Effector CD8-positive, alpha-beta T cell (primary cell): ENCODE measurements around the gene BAHD1.

ENCODE experiments used
- DNase-seq: peaks from one replicate; lab custom pipeline; 2025; lab: John Stamatoyannopoulos, UW

The BAHD1 gene

DNA sequence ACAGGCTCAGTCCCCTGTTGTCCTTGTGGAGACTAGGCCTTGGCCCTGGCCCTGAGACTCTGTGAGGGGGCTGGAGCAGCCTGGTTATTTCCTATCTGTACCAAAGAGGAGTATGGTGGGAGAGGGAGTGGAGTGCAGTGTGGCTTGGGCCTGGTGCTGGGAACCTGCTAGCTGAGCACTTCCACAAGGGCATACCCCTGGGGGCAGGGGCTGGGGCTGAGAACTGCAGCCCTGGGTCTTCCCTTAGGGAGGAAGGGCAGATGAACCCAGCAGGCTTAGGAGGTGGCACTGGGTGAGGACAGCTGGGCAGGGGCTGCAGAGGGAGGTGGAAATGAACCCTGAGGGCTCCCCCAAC is 26.5 kb downstream of the BAHD1 start:
- DNase-seq: no peak

- DNase-seq: no peak
Observed at GRCh38 chr15:40468898-40469331, 28.2 kb downstream of the BAHD1 start.

- no peak for DNase-seq
Observed at GRCh38 chr15:40469776-40470390, 29.1 kb downstream of the BAHD1 start.

DNA sequence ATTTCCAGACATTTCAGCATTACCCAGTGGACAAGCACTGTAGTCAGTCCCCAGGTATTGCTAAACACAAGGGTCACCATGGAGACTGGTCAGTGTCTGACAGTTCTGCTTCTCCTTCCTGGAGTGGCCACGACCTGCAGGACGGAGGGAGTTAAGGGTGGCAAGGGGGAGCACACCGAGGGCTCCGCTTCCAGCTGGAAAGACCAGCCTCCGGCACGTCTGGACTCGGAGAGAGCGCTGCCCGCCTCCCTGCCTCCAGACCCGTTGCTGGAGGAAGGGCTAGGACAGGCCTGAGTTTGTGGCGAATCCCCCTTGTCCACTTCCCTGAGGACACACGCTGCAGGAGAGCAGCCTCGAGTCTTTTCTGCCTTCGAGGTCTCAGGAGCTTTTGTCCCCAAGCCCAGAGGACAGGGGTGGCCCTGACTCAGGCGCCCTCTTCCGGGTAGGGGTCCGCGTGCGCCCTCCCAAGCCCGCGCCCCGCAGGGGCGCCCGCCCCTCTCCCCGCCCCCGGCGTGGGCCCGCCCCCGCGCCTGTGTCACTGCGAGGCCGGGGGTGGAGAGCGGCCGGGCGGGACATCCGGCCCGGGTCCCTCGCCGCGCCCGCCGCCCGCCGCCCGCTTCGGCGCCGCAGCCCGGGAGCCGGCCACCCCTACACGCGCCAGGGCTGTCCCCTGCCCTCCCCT is 29.8 kb downstream of the BAHD1 start, which contains the start of gene CHST14:
Gene CHST14 (plus strand): TSS at position 562 of the 682 bp plus-strand sequence. CDS start 230 bp downstream, outside the sequence.
- peak; percentile 60 for DNase-seq

DNA sequence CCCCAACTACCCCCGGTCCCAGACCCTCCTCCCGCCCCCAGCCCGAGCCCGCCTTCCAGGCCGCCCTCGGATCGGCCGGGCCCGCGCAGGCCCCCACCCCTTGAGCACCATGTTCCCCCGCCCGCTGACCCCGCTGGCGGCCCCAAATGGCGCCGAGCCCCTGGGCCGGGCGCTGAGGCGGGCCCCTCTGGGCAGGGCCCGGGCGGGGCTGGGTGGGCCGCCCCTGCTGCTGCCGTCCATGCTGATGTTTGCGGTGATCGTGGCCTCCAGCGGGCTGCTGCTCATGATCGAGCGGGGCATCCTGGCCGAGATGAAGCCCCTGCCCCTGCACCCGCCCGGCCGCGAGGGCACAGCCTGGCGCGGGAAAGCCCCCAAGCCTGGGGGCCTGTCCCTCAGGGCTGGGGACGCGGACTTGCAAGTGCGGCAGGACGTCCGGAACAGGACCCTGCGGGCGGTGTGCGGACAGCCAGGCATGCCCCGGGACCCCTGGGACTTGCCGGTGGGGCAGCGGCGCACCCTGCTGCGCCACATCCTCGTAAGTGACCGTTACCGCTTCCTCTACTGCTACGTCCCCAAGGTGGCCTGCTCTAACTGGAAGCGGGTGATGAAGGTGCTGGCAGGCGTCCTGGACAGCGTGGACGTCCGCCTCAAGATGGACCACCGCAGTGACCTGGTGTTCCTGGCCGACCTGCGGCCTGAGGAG is 30.5 kb downstream of the BAHD1 start:
- DNase-seq: no peak

DNA sequence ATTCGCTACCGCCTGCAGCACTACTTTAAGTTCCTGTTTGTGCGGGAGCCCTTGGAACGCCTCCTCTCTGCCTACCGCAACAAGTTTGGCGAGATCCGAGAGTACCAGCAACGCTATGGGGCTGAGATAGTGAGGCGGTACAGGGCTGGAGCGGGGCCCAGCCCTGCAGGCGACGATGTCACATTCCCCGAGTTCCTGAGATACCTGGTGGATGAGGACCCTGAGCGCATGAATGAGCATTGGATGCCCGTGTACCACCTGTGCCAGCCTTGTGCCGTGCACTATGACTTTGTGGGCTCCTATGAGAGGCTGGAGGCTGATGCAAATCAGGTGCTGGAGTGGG is 31.0 kb downstream of the BAHD1 start:
- DNase-seq: no peak

DNA sequence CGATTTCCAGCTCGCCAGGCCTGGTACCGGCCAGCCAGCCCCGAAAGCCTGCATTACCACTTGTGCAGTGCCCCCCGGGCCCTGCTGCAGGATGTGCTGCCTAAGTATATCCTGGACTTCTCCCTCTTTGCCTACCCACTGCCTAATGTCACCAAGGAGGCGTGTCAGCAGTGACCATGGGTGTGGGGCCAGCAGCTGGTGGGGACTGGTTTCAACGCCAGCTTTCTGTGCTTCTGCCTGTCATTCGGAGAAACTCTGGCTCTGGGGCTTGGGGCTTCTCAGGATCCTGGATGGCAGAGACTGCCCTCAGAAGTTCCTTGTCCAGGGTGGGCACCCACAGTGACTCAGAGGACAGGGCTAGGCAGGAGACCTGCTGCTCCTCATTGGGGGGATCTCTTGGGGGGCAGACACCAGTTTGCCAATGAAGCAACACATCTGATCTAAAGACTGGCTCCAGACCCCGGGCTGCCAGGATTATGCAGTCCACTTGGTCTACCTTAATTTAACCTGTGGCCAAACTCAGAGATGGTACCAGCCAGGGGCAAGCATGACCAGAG is 31.5 kb downstream of the BAHD1 start:
- DNase-seq: no peak

- DNase-seq: no peak
Observed at GRCh38 chr15:40474581-40474980, 33.8 kb downstream of the BAHD1 start.

DNA sequence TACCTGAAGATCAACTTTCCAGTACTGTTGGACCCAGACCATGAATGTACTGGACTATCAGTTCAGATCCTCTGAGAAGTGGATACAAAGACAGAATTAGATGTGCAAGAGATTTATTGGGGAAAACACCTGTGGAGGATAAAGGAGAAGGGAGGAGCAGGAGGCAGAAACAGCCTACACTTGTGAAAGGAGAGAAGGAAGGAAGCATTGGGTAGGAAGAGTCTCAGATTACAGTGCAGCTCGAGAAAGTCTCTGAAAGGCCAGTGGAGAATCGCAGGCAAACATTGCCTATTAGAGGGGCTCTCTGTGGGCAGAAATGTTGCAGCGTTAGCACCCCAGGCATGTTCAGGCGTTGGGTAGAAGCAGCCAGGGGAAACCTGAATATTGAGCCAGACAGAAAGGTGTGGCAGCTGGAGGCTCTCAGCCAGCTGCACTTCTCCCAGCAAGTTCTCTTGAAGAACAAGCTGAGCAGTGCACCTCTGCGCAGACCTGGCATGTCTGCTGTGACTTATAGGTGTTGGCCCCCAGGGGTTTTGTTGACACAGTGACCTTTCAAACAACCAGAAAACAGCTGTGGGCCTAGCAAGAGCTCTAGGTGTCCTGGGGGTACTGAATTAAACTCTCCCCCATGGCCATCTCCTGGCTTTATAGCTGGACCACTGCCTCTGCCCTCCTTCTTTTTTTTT is 37.0 kb downstream of the BAHD1 start:
- DNase-seq: no peak

DNA sequence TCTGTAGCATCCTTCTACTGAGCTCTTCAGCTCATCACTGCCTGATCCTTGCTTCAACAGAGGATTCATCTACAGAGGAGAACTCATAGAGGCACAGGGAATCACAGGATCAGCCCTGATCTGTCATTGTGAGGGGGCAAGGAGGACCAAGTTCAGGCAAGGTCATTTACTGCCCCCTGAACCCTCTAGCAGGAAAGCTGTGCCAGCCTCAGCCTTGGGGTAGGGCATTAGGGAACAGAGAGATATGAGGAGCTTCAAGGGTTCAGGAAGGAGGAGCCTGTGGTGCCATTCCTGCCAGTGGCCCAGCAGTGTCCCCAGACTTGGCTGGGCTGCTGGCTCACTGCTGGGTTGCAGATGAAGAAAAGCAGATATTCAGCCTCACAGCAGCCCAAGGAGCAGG is 38.3 kb downstream of the BAHD1 start:
- no peak for DNase-seq

GRCh38 chr15:40481341-40482074 is 40.8 kb downstream of the BAHD1 start:
- DNase-seq: no peak

- DNase-seq: no peak
Observed at GRCh38 chr15:40483919-40484318, 43.2 kb downstream of the BAHD1 start.

DNA sequence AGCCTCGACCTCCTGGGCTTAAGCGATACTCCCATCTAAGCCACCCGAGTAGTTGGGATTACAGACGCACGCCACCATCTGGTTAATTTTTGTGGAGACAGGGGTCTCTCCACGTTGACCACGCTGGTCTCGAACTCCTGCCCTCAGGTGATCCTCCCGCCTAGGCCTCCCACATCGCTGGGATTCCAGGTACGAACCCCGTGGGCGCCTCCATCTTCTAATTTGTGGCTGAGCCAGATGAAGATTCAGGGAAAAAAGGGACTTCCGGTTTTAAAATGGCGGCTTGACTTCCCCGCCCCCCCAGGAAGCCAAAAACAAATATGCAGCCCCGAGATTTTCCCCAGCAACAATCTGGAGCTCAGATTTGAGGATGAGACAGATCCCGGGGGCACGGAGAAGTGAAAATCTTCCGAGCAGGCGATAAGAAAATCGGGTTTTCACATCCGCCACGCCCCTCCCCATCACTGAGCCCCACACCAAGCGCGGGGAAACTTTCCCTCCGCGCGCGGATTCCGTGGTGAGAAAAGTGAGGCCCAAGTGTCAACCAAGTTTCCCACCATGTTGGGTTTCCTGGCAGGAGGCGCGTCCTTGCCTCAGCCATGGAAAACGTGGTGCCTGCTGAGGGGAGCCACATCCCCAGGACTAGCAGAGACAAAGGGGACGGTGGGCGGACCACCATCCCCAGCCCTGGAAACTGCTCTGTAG is 45.5 kb downstream of the BAHD1 start:
- no peak for DNase-seq

- no peak for DNase-seq
Observed at GRCh38 chr15:40487816-40488682, 47.3 kb downstream of the BAHD1 start.

GRCh38 chr15:40489274-40490175 is 48.8 kb downstream of the BAHD1 start:
- DNase-seq: no peak

DNA sequence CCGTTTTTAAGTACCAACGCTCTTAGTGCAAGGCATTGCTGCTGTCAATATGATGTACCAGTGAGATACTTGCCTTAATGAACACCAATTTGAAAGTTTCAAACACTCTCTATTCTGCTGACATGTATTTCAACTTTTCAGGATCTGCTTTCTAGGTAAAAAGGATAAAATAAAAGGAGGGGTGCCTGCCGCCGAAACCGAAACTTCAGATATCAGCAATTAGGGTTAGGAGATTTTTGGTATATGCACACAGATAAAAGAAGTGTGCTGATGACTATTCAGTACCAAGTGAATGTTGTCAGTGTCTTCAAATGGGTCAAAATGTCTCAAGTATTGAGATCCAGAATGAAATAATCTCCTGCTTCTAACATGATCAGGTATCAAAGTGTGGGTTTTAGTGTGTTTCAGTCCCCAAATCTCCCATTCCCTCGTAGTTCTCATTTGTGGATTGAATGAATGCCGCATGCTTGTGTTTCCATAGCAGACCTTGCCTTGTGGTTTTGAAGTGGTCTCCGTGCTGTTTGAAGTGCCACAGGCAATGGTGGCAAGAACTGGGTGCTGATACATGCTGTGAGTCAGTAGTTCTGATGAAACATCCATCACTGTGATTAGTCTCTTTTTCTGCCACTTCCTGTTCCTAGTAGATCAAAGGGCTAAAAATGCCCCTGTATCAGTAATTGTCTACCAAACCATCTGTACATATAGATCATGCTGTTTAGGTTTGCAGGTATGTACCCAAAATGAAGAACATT is 52.5 kb downstream of the BAHD1 start:
- no peak for DNase-seq

DNA sequence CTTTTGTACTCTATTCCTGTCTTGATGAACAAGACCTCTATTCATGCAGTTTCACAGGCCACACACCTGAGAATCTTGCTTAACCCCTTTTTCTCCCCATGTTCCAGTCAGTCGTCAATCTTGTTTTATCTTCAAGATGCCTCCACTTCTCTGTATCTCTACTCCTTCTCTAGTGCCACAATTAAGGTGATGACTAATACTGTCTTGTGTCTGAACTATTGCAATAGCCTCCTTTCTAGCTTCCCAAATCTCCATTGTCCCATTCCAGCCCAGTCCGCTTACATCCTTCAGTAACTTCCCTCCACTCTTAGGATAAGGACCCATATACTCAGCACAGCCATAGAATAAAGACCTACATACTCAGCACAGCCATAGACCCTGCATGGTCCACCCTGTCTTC is 54.8 kb downstream of the BAHD1 start:
- no peak for DNase-seq

- no peak for DNase-seq
Observed at GRCh38 chr15:40498418-40498817, 57.7 kb downstream of the BAHD1 start.
